GM18858 (cell line): ENCODE measurements around the gene ASCL5.

Source experiments
- ATAC-seq: cut with Tn5 transposase; IDR thresholded peaks from one replicate; pipeline ENCODE4 v1.9.1; 2021; ENCODE audit not compliant: unreplicated experiment

ASCL5 gene

GRCh38 chr1:201088395-201088794 is 38.6 kb downstream of the ASCL5 start:
- ATAC-seq = no peak

- no peak for ATAC-seq
Measured at GRCh38 chr1:201085902-201086735, 40.9 kb downstream of the ASCL5 start.

- no peak for ATAC-seq
Measured at GRCh38 chr1:201084295-201084694, 42.7 kb downstream of the ASCL5 start.

GRCh38 chr1:201083741-201084140 is 43.2 kb downstream of the ASCL5 start:
- ATAC-seq = no peak

- ATAC-seq = no peak
Measured at GRCh38 chr1:201080135-201080534, 46.8 kb downstream of the ASCL5 start.

- no peak for ATAC-seq
Measured at GRCh38 chr1:201077736-201078135, 49.2 kb downstream of the ASCL5 start.

GRCh38 chr1:201077116-201077515 is 49.9 kb downstream of the ASCL5 start:
- no peak for ATAC-seq

- ATAC-seq = no peak
Measured at GRCh38 chr1:201076092-201076491, 50.9 kb downstream of the ASCL5 start.

GRCh38 chr1:201074018-201074417 is 53.0 kb downstream of the ASCL5 start:
- ATAC-seq = no peak

GRCh38 chr1:201072922-201073321 is 54.1 kb downstream of the ASCL5 start:
- no peak for ATAC-seq

GRCh38 chr1:201072149-201072548 is 54.8 kb downstream of the ASCL5 start:
- no peak for ATAC-seq

- no peak for ATAC-seq
Measured at GRCh38 chr1:201069636-201070035, 57.3 kb downstream of the ASCL5 start.

- no peak for ATAC-seq
Measured at GRCh38 chr1:201068976-201069375, 58.0 kb downstream of the ASCL5 start.

- ATAC-seq = no peak
Measured at GRCh38 chr1:201066986-201067385, 60.0 kb downstream of the ASCL5 start.

- ATAC-seq = no peak
Measured at GRCh38 chr1:201065686-201066085, 61.3 kb downstream of the ASCL5 start.

GRCh38 chr1:201064806-201065205 is 62.2 kb downstream of the ASCL5 start:
- no peak for ATAC-seq
